Gastrocnemius medialis (tissue), 4 donors: ENCODE results near the gene DHRS12.

Experiments
- CTCF ChIP-seq, 5 experiments: fragments of 450-650 bp in 3 of 5; fragments of 200-600 bp in 2 of 5; sonication (generic) in 2 of 5; IDR thresholded peaks in 4 of 5; conservative IDR thresholded peaks in 1 of 5; 1 replicate in 4 of 5; 2 replicates in 1 of 5; pipeline ENCODE4 v1.5.1; 2016 to 2019; ENCODE audit warnings: antibody characterized with exemption in 5 of 5, mild to moderate bottlenecking in 3 of 5, moderate library complexity in 3 of 5
- POLR2A ChIP-seq, 2 donors: fragments of 450-650 bp; IDR thresholded peaks; one replicate each; pipeline ENCODE4 v1.6.1; 2017; ENCODE audit warnings: antibody characterized with exemption in 2 of 2, mild to moderate bottlenecking in 2 of 2, moderate library complexity in 2 of 2

- no peak for TF ChIP-seq CTCF (IDR thresholded peaks at IDR 0.05 in 4 of 5, conservative IDR thresholded peaks at IDR 0.05 in 1 of 5)
- no peak for TF ChIP-seq POLR2A (IDR thresholded peaks at IDR 0.05)
Measured at GRCh38 chr13:51816604-51817249, 12.8 kb upstream of the DHRS12 start.
